GM19328 (cell line): ENCODE measurements around the gene SCYGR6.

Source experiments
- ATAC-seq: cut with Tn5 transposase; IDR thresholded peaks from one replicate; pipeline ENCODE4 v1.9.1; 2021; ENCODE audit warnings: mild to moderate bottlenecking, moderate library complexity; ENCODE audit not compliant: unreplicated experiment

The SCYGR6 gene

DNA sequence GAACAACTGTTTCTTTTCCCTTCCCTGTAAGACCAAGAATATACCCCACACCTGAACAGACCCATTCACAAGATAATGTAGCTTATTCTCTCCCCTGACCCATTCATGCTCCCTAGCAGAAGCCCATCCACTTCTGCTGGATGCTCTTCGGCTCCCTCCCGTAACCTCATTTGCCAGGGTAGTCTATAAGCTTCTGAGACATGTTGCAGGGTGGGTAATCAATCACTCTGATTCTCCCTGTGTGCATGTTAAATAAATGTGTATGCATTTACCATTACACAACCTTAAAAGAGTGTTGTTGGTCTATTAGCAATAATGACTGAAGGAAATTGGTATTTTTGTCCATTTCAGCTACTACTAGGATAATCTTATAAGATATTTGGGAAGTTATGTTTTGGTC lies 8.1 kb downstream of the SCYGR6 start:
- no peak for ATAC-seq

DNA sequence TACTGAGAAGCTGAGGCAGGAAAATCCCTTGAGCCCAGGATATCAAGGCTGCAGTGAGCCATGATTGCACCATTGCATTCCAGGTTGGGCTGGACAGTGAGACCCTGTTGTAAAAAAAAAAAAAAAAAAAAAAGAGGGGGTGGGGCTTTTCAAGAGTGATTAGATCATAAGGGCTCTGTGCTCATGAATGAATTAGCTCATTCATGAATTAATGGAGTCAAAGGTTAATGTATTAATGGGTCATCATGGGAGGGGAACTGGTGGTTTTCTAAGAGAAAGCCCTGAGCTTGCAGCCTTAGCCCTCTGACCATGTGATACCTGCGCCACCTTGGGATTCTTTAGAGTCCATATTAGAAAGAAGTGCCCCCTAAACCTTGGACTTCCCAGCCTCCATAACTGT lies 11.3 kb downstream of the SCYGR6 start:
- no peak for ATAC-seq

DNA sequence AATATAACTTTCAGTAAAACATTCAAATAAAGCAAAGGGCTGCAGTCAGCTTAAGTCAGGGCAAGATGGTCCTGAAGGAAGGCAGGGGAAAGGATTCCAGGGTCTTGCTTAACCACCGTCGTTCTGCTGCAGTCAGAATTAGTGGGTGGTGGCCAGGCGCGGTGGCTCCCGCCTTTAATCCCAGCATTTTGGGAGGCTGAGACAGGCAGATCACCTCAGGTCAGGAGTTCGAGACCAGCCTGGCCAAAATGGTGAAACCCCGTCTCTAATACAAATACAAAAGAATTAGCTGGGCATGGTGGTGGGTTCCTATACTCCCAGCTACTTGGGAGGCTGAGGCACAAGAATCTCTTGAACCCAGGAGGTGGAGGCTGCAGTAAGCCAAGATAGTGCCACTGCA lies 13.6 kb downstream of the SCYGR6 start:
- ATAC-seq, result no peak

DNA sequence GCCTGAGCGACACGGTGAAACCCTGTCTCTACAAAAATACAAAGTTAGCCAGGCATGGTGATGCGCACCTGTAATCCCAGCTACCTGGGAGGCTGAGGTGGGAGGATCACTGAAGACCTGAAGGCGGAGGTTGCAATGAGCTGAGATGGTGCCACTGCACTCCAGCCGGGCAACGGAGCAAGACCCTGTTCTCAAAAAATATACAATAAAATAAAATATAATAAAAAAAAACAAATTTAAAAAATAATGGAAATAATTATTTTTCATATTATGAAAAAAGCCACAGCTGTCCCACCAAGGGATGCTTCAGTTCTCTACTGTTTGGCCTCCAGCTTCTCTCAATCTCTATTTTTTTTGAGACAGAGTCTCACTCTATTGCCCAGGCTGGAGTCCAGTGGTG lies 17.2 kb downstream of the SCYGR6 start:
- ATAC-seq, result no peak

DNA sequence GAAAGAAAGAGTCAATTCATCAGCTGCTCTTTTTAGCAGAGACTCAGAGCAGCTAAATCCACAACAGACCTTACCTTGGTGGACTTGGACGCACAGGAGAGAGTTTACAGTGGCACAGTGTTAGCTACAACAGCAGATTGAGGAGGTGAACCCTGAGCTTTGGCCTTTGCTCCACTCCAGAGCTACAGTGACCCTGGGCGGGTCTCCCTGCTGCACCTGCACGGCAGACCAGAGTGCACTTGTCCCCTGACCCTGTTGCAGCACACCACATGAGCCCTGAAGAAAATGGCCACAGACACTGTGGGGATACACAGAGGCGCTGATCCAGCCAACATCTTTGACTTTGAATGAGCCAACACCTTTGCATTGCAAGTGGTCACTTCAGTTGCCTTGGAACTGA lies 17.7 kb downstream of the SCYGR6 start:
- no peak for ATAC-seq

DNA sequence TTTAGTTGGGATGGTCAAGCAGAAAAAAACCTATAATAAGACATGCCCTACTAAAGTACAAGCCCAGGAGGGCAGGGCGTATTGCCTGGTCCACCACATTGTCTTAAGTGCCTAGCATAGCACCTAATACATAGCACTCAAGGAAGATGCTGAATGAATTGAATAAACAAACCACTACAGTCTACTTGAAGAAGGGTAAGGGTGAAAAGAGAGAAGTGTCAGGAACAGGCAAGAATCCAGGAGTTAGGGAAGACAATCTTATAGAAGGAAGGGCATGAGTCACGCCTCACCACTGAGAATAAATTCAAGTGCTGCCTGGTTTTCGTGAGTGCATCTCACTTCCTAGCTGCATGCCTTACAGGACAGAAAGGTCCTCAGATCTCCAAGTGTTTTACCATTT lies 20.6 kb downstream of the SCYGR6 start:
- ATAC-seq, result no peak

DNA sequence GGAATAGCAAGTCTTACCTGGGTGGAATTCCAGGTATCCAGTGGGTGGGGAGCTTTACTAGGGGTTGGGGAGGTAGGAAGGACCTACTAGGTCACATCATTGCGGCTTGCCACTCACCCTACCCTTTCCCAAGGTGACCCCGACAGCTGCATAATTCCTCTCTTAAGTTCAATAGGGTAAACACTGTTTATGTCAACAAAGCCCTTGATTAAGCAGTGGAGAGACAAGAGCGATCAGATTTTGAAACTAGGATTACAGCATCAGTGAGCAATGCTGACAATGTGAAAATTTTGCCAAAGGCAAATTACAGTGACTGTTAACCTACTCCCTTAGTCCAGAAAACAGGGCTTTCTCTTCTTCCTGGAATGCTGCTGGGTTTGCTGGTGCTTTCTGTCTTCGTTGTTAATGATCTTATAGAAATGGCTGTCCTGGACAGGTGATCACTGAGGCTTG lies 21.3 kb downstream of the SCYGR6 start:
- ATAC-seq, result no peak

DNA sequence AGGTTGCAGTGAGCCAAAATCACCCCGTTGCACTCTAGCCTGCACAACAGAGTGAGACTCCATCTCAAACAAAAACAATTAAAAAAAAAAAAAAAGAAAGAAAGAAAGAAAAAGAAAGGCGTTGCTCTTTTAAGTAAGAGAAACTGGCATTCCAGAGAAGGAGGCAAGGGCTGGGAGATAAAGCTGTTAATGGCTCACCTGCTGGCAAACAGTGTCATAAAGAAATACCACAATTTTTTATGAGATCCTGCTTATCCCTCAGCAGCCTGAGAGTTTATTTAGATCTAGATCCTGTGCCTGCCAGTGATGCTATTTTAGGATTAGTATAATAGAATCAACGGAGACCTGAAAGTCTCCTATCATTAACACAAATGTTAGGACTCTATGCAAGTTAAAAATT lies 23.0 kb downstream of the SCYGR6 start:
- ATAC-seq, result no peak

DNA sequence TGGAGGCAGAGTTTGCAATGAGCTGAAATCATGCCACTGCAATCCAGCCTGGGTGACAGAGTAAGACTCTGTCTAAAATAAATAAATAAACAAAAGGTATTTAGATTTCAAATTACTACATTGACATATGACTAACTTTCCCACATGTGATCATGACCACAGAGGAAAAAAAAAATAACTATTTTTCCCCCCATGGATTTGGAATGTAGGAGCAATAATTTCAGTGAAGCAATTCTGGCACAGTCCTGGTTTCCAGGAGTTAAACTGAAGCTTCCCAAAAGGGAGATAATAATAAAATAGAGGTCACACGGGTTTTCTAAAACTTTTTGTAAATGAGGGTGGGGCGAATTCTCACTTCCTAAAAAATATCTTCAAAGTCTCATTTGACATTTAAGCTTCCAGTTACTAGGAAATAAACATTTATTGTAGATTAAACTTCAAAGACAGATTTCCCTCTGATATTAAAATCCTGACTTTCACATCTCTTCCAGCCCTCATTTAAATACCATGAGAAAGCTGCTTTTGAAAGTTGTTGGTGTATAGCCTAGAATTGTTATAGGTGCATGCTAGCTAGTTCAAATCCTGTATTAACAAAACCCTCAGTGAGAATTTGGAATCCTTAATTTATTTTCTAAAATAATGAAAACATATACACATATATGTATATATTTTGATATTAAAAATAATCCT lies 27.4 kb downstream of the SCYGR6 start:
- ATAC-seq, result no peak

DNA sequence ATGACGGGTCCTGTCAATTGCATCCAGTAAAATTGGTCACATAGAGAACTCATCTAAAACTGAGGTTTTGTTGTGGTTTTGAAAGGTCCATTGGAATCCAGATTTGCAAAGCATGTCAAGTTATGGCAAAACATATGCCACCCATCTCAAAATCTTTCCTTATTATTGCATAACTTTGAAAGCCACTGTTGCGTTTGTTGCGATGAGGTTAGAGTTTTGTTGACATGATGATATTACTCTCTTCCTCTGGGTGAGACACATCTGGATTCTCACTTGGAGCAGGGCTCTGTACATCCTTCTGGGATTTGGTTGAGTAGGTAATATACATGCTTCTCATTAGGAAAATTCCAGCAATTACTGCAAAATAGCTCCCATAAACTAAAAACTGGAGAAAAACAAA lies 37.4 kb downstream of the SCYGR6 start:
- no peak for ATAC-seq

DNA sequence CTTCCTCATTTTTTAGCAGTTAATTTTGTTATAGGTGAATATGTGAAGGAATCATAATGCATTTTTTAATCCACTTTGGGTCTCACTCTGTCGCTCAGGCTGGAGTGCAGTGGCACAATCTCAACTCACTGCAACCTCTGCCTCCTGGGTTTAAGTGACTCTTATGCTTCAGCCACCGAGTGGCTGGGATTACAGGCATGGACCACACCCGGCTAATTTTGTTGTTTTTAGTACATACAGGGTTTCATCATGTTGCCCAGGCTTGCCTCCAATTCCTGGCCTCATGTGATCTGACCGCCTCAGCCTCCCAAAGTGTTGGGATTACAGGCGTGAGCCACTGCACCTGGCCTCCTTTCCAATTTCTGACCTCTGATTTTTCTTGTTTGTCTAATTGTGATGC lies 40.3 kb downstream of the SCYGR6 start:
- no peak for ATAC-seq

DNA sequence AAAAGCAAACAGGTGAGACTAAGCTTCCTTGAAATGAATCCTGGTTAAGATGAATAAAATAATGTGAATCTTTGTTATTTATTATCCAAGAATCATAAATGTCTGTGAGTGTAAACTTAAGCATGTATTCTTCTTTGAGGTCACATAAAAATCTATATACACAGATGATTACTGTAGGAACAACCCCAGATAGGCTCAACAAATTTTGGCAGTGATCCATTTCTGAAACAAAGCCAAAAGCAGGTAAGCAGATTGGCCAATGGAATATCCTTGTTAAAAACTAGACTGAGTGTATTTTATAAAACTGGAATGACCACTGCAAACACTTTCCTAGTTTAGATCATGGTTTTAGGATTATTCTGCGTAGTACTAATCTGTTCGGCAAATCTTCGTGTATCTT lies 46.6 kb downstream of the SCYGR6 start:
- no peak for ATAC-seq

DNA sequence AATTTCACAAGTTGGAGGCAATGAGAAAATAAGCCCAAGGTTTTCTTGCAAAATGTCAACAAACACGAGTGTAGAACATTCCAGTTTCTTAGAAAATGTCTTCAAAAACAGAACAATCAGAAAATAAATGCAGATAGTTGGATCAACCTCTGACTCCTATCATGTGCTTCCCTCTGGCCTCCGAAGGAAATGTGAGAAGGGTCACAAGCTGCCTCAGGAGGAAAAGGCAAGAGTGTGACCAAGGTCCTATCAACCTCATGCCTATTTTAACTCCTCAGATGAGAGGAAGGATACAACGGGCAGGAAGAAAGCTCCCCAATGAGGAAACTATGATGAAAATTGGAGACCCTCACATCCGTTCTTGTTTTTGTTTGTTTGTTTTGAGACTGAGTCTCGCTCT lies 50.1 kb downstream of the SCYGR6 start:
- no peak for ATAC-seq
